Islet of Langerhans (tissue), 1 donor: Measurements from ENCODE around the gene ABCB10.
"Not testable (repeated sequence)": the region's sequence is repeated elsewhere in the genome, so short reads cannot be mapped to it uniquely, and the experiment has no call there.

Experiments used
- FAIRE-seq: peaks from one replicate; lab custom pipeline; 2011; peaks lifted over from hg19 to GRCh38; lab: Jason Lieb, UNC

ABCB10 gene

GRCh38 chr1:229558460-229559335 is at the start of gene ABCB10:
TSS of gene ABCB10 (minus strand) at chr1:229558707. CDS start at chr1:229558652, 55 bp downstream.
- FAIRE-seq, result no peak

- FAIRE-seq, result no peak
Observed at GRCh38 chr1:229607370-229607769, 48.9 kb upstream of the ABCB10 start.

GRCh38 chr1:229603371-229604005 is 45.0 kb upstream of the ABCB10 start:
- FAIRE-seq, result no peak

GRCh38 chr1:229600229-229600628 is 41.7 kb upstream of the ABCB10 start:
- FAIRE-seq, result no peak

- FAIRE-seq, result no peak
Observed at GRCh38 chr1:229599218-229599954, 40.9 kb upstream of the ABCB10 start.

- no peak for FAIRE-seq
Observed at GRCh38 chr1:229597877-229598276, 39.4 kb upstream of the ABCB10 start.

GRCh38 chr1:229596925-229597699 is 38.6 kb upstream of the ABCB10 start:
- FAIRE-seq, result no peak

GRCh38 chr1:229595876-229596275 is 37.4 kb upstream of the ABCB10 start:
- FAIRE-seq, result not testable (repeated sequence)

GRCh38 chr1:229594227-229595008 is 35.9 kb upstream of the ABCB10 start:
- FAIRE-seq, result no peak

- FAIRE-seq, result no peak
Observed at GRCh38 chr1:229593800-229594199, 35.3 kb upstream of the ABCB10 start.

- no peak for FAIRE-seq
Observed at GRCh38 chr1:229590119-229590518, 31.6 kb upstream of the ABCB10 start.

- no peak for FAIRE-seq
Observed at GRCh38 chr1:229585338-229585737, 26.8 kb upstream of the ABCB10 start.

- no peak for FAIRE-seq
Observed at GRCh38 chr1:229582715-229583114, 24.2 kb upstream of the ABCB10 start.

- FAIRE-seq, result no peak
Observed at GRCh38 chr1:229582011-229582694, 23.6 kb upstream of the ABCB10 start.

- no peak for FAIRE-seq
Observed at GRCh38 chr1:229581485-229581884, 23.0 kb upstream of the ABCB10 start.

GRCh38 chr1:229579059-229579673 is 20.7 kb upstream of the ABCB10 start:
- no peak for FAIRE-seq

GRCh38 chr1:229578168-229579058 is 19.9 kb upstream of the ABCB10 start:
- FAIRE-seq, result no peak

- FAIRE-seq, result no peak
Observed at GRCh38 chr1:229574679-229575442, 16.4 kb upstream of the ABCB10 start.
